RCC 7860 (cell line): ENCODE results near the gene MRPL45.

Experiments
- DNase-seq: peaks from one replicate; pipeline ENCODE4 v3.0.0-alpha.2; 2015; ENCODE audit warnings: low spot score
- FAIRE-seq: peaks from 2 replicates; lab custom pipeline; 2012; peaks lifted over from hg19 to GRCh38; lab: Jason Lieb, UNC

Gene MRPL45

GRCh38 chr17:38343608-38344419 is 46.8 kb downstream of the MRPL45 start, which contains the start of gene GPR179:
Gene GPR179 (minus strand): TSS chr17:38343956. CDS start chr17:38343789, 167 bp downstream.
- no peak for DNase-seq
- FAIRE-seq: no peak

GRCh38 chr17:38344420-38344745 is 47.4 kb downstream of the MRPL45 start:
- no peak for FAIRE-seq
- DNase-seq: no peak

- DNase-seq: no peak
- no peak for FAIRE-seq
Measured at GRCh38 chr17:38345743-38346142, 48.8 kb downstream of the MRPL45 start.

- peak; percentile 62 for DNase-seq
- FAIRE-seq: no peak
Measured at GRCh38 chr17:38349097-38349730, 52.2 kb downstream of the MRPL45 start.

GRCh38 chr17:38350035-38350434 is 53.1 kb downstream of the MRPL45 start:
- no peak for DNase-seq
- no peak for FAIRE-seq

GRCh38 chr17:38351412-38352222 is 54.6 kb downstream of the MRPL45 start, which contains the start of gene SOCS7:
Gene SOCS7 (plus strand): TSS chr17:38351844. CDS start chr17:38352053, 209 bp downstream.
- FAIRE-seq (no peak), DNase-seq (peak; percentile 77)

- FAIRE-seq (no peak), DNase-seq (no peak)
Measured at GRCh38 chr17:38352245-38353085, 55.5 kb downstream of the MRPL45 start.

- FAIRE-seq: no peak
- DNase-seq: no peak
Measured at GRCh38 chr17:38353086-38353604, 56.2 kb downstream of the MRPL45 start.

- no peak for DNase-seq
- FAIRE-seq: no peak
Measured at GRCh38 chr17:38353668-38354067, 56.7 kb downstream of the MRPL45 start.

GRCh38 chr17:38354466-38354865 is 57.5 kb downstream of the MRPL45 start:
- DNase-seq (no peak), FAIRE-seq (no peak)

- FAIRE-seq: no peak
- no peak for DNase-seq
Measured at GRCh38 chr17:38355251-38355650, 58.3 kb downstream of the MRPL45 start.

- FAIRE-seq (no peak), DNase-seq (no peak)
Measured at GRCh38 chr17:38357486-38358123, 60.6 kb downstream of the MRPL45 start.

- DNase-seq: no peak
- FAIRE-seq: no peak
Measured at GRCh38 chr17:38358586-38359513, 61.9 kb downstream of the MRPL45 start.

GRCh38 chr17:38361694-38362465 is 64.9 kb downstream of the MRPL45 start:
- FAIRE-seq (no peak), DNase-seq (no peak)

GRCh38 chr17:38363016-38363415 is 66.0 kb downstream of the MRPL45 start:
- no peak for DNase-seq
- FAIRE-seq: no peak

GRCh38 chr17:38364741-38365140 is 67.8 kb downstream of the MRPL45 start:
- FAIRE-seq (no peak), DNase-seq (no peak)

- no peak for FAIRE-seq
Measured at GRCh38 chr17:38369124-38369886, 72.3 kb downstream of the MRPL45 start.

More at GRCh38 chr17:38369124-38369886, 72.3 kb downstream of the MRPL45 start:
- no peak for DNase-seq
